Caco-2 (cell line): Measurements from ENCODE around the gene FA2H. TPM values are rescaled to one million over a fixed set of nuclear protein-coding genes. Genes with fewer than 3 reads are reported as not detected.

Source experiments
- BruUV-seq: library from RNA; stranded (reverse); fragments of 400-500 nt; replicated peaks from 2 replicates; lab custom pipeline; 2021; lab: Mats Ljungman, UMichigan
- CTCF ChIA-PET: fragments of 300-600 bp; sonication (Branson Sonifier 250); formaldehyde crosslinking; loops from one replicate; lab custom pipeline; 2022; ENCODE audit warnings: antibody characterized with exemption; lab: Charles Lee
- POLR2A ChIA-PET: fragments of 300-600 bp; sonication (Branson Sonifier 250); formaldehyde crosslinking; loops from one replicate; lab custom pipeline; 2022; ENCODE audit warnings: antibody characterized with exemption; lab: Charles Lee
- DNase-seq, 2 experiments: peaks; one replicate each; pipeline versions ENCODE4 v3.0.0 to v3.0.0-alpha.2; 2020 to 2022
- H3K27me3 ChIP-seq: replicated peaks from 2 replicates; pipeline ENCODE4 v1.6.0; 2011; ENCODE audit warnings: low read length; ENCODE audit not compliant: control insufficient read depth, insufficient read depth
- H3K36me3 ChIP-seq: 2 replicates; pipeline ENCODE4 v1.5.1; 2011; ENCODE audit warnings: low read length; ENCODE audit not compliant: control insufficient read depth, insufficient read depth
- H3K4me1 ChIP-seq: fragments of 250-450 bp; sonication (Bioruptor Pico); 2 replicates; pipeline ENCODE4 v1.5.1; 2020; ENCODE audit warnings: mild to moderate bottlenecking
- H3K4me3 ChIP-seq: 2 replicates; pipeline ENCODE4 v1.5.1; 2011; ENCODE audit warnings: low read depth, mild to moderate bottlenecking, control low read depth, low read length
- H3K9me3 ChIP-seq: fragments of 250-450 bp; sonication (Bioruptor Pico); 2 replicates; pipeline ENCODE4 v1.5.1; 2020; ENCODE audit warnings: mild to moderate bottlenecking, moderate library complexity
- H3K27ac Mint-ChIP-seq: one replicate; pipeline ENCODE4 v1.8.0; 2022; ENCODE audit warnings: mixed read lengths; ENCODE audit not compliant: unreplicated experiment
- H3K27me3 Mint-ChIP-seq: one replicate; pipeline ENCODE4 v1.8.0; 2022; ENCODE audit warnings: mixed read lengths; ENCODE audit not compliant: insufficient read depth, unreplicated experiment
- H3K36me3 Mint-ChIP-seq: one replicate; pipeline ENCODE4 v1.8.0; 2022; ENCODE audit warnings: mild to moderate bottlenecking, mixed read lengths; ENCODE audit not compliant: insufficient read depth, unreplicated experiment
- H3K4me1 Mint-ChIP-seq: one replicate; pipeline ENCODE4 v1.8.0; 2022; ENCODE audit warnings: low read depth, mixed read lengths; ENCODE audit not compliant: unreplicated experiment
- H3K4me3 Mint-ChIP-seq: one replicate; pipeline ENCODE4 v1.8.0; 2022; ENCODE audit warnings: mild to moderate bottlenecking, moderate library complexity, mixed read lengths; ENCODE audit not compliant: unreplicated experiment
- H3K9me3 Mint-ChIP-seq: one replicate; pipeline ENCODE4 v1.8.0; 2022; ENCODE audit warnings: mixed read lengths; ENCODE audit not compliant: unreplicated experiment
- intact Hi-C: fragments of 100-400 bp; cut with micrococcal nuclease; formaldehyde crosslinking; loops from one replicate; pipeline ENCODE4 v1.10.0; 2022; ENCODE audit not compliant: unreplicated experiment
- total RNA-seq: library from RNA; stranded (reverse); gene quantifications from 2 replicates; pipeline ENCODE4 v1.2.3, GENCODE V29; 2022
- TF ChIP-seq, protein P1 (sequence below), 2 experiments: fragments of 200-600 bp in 1 of 2; IDR thresholded peaks; 1 replicate in 1 of 2; 2 replicates in 1 of 2; pipeline versions ENCODE4 v1.5.1 to v1.8.0; 2011 to 2022; ENCODE audit warnings: antibody characterized with exemption in 1 of 2, control low read depth in 1 of 2, inconsistent platforms in 1 of 2, low read depth in 1 of 2, low read length in 1 of 2, mild to moderate bottlenecking in 1 of 2, moderate library complexity in 1 of 2; ENCODE audit not compliant: insufficient read depth in 1 of 2, severe bottlenecking in 1 of 2, unreplicated experiment in 1 of 2

The FA2H gene
- total RNA-seq, 1 experiment from 2014 or later: 21.3 TPM

DNA sequence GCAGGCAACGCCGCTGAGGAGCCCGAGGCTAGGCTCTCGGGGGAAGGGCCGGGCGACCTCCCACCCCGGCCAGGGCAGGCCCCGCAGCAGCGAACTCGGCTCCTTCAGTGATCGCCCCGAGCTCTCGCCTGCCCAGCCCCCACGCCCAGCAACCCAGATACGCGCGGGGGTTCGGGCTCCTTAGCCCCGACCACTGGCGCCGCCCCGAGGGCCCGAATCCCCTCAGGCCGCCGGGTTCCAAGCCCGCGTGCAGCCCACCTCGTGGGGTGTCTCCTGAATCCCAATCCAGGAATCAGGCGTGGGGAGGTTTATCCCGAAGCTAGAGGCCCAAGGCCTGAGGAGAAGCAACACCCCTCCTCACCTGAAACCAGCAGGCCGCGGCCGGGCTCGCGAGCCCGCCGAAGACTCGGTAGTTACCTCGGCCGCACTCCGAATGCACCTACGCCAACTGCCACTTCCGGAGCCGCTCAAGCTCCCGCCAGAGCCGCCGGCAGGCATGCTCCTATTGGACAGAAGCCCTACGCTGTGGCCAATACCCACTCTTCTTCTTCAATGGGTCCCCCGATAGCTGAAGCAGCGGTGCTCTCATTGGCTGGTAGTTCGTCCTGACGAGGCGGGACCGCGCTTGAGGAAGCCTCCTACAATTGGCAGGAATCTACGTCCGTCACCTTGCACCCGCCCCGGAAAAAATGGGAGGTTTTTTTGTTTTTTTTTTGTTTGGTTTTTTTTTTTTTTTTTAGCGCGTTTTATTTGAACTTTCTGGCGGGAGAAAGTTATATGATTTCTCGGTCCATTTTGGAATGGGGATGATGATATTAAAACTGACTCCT, 108.0 kb downstream of the FA2H start, which contains the start of gene RFWD3:
TSS of gene RFWD3 (minus strand) at position 453 of the 830 bp plus-strand sequence. CDS start 5,428 bp downstream, outside the sequence.
- POLR2A ChIA-PET: interaction anchor here (0.6 to 1.9 kb wide), 20 partner anchors 8 to 940 kb away, joined by 3 to 45 read pairs (median 9); partner anchors contain the start of genes FA2H, GLG1 and MLKL
- Mint-ChIP-seq H3K36me3 (peaks cover 53% of the 10 kb centered on the region), H3K4me3 (peak within 1 kb of the TSS; percentile 95), H3K9me3 (no peaks in the 10 kb centered on the region), H3K27ac (peak within 1 kb of the TSS; percentile 98), H3K4me1 (peaks cover 18% of the 10 kb centered on the region), H3K27me3 (no peaks in the 10 kb centered on the region)
- Histone ChIP-seq H3K4me3 (peak within 1 kb of the TSS; percentile 65), H3K4me1 (peaks cover 8% of the 10 kb centered on the region), H3K27me3 (no peaks in the 10 kb centered on the region), H3K36me3 (peaks cover 4% of the 10 kb centered on the region; the same call in 1 of the 2 replicates), H3K9me3 (no peaks in the 10 kb centered on the region)
- BruUV-seq: TSS peak; percentile 40
- CTCF ChIA-PET: interaction anchor here (0.6 to 2.5 kb wide), 6 partner anchors 20 to 370 kb away, joined by 3 to 13 read pairs (median 3); partner anchors contain the start of gene MLKL
- intact Hi-C loops: loop anchor here (2.0 to 5.0 kb wide), 2 partner anchors 34 to 146 kb away; partner anchors contain the start of gene MLKL
- DNase-seq: peak; percentile 99 to 100
- TF ChIP-seq, protein P1, sequence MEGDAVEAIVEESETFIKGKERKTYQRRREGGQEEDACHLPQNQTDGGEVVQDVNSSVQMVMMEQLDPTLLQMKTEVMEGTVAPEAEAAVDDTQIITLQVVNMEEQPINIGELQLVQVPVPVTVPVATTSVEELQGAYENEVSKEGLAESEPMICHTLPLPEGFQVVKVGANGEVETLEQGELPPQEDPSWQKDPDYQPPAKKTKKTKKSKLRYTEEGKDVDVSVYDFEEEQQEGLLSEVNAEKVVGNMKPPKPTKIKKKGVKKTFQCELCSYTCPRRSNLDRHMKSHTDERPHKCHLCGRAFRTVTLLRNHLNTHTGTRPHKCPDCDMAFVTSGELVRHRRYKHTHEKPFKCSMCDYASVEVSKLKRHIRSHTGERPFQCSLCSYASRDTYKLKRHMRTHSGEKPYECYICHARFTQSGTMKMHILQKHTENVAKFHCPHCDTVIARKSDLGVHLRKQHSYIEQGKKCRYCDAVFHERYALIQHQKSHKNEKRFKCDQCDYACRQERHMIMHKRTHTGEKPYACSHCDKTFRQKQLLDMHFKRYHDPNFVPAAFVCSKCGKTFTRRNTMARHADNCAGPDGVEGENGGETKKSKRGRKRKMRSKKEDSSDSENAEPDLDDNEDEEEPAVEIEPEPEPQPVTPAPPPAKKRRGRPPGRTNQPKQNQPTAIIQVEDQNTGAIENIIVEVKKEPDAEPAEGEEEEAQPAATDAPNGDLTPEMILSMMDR (IDR thresholded peaks at IDR 0.05; ENCODE audit: insufficient read depth in 1 of 2, low read depth in 1 of 2, low read length in 1 of 2, severe bottlenecking in 1 of 2, unreplicated experiment in 1 of 2): no peak

DNA sequence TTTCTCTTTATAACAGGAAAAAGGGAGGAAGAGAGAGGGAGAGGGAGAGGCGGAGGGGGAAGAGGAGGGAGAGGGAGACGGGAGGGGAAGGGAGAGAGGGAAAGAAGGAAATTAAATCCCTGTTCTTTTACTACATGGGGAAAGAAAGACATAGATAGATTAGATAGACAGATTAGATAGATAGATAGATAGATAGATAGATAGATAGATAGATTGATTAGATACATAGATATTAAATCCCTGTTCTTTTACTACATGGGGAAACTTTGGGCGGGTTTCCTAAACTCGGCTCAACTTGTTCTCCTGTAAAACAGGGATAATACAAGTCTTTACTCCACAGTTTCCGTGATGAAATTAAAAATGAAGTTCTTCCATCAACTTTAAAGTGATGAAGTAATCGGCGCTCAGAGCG, 108.6 kb downstream of the FA2H start:
- Histone ChIP-seq H3K9me3 (no peaks in the 10 kb centered on the region), H3K4me3 (peak overlapping the region; percentile 64), H3K4me1 (peaks cover 8% of the 10 kb centered on the region), H3K27me3 (no peaks in the 10 kb centered on the region), H3K36me3 (peaks cover 4% of the 10 kb centered on the region; the same call in 1 of the 2 replicates)
- CTCF ChIA-PET: interaction anchor here (0.9 to 2.5 kb wide), 2 partner anchors 35 to 197 kb away, joined by 3 to 13 read pairs; partner anchors contain the start of gene MLKL
- intact Hi-C loops: loop anchor here (2.0 to 5.0 kb wide), 2 partner anchors 35 to 146 kb away; partner anchors contain the start of gene MLKL
- Mint-ChIP-seq H3K27me3 (no peaks in the 10 kb centered on the region), H3K4me1 (peaks cover 18% of the 10 kb centered on the region), H3K27ac (peak overlapping the region; percentile 98), H3K36me3 (peaks cover 60% of the 10 kb centered on the region), H3K4me3 (peak overlapping the region; percentile 95), H3K9me3 (no peaks in the 10 kb centered on the region)
- BruUV-seq: no TSS peak
- no peak for DNase-seq
- POLR2A ChIA-PET: interaction anchor here (1.2 to 1.9 kb wide), 5 partner anchors 25 to 197 kb away, joined by 4 to 17 read pairs (median 10); partner anchors contain the start of genes FA2H, GLG1 and MLKL
- TF ChIP-seq, protein P1 (IDR thresholded peaks at IDR 0.05; ENCODE audit: insufficient read depth in 1 of 2, low read depth in 1 of 2, low read length in 1 of 2, severe bottlenecking in 1 of 2, unreplicated experiment in 1 of 2): no peak

Other genes starting within 250 kb of the FA2H start
- 197 and 210 TPM in 2 replicates for gene GLG1, start 167.7 kb downstream of the FA2H start, total RNA-seq
- 111 and 118 TPM in 2 replicates for gene RFWD3, start 107.9 kb downstream of the FA2H start, total RNA-seq
- 9.7 and 10.8 TPM in 2 replicates for gene MLKL, start 74.0 kb downstream of the FA2H start, total RNA-seq
- gene WDR59, start 210.3 kb upstream of the FA2H start, total RNA-seq: 148 and 174 TPM in 2 replicates
- gene ZNRF1, start 224.2 kb upstream of the FA2H start, total RNA-seq: 68.6 and 73.8 TPM in 2 replicates